Neural progenitor cell (in vitro differentiated cells): ENCODE results near the gene HMSD. TPM values are rescaled to one million over a fixed set of nuclear protein-coding genes. Genes with fewer than 3 reads are reported as not detected.

Experiments used
- DNase-seq: peaks from one replicate; pipeline ENCODE4 v3.0.0-alpha.2; 2016; ENCODE audit warnings: low spot score
- H2AFZ ChIP-seq: fragments of 200-600 bp; sonication (generic); replicated peaks from 2 replicates; pipeline ENCODE4 v1.6.1; 2016; ENCODE audit warnings: antibody characterized with exemption
- H3F3A ChIP-seq: fragments of 200-600 bp; sonication (generic); 2 replicates; pipeline ENCODE4 v1.6.1; 2016; ENCODE audit warnings: antibody characterized with exemption, low read depth
- H3K27ac ChIP-seq: fragments of 200-600 bp; sonication (generic); 2 replicates; pipeline ENCODE4 v1.5.1; 2016; ENCODE audit warnings: mild to moderate bottlenecking
- H3K27me3 ChIP-seq: fragments of 200-600 bp; sonication (generic); 2 replicates; pipeline ENCODE4 v1.6.1; 2016; ENCODE audit warnings: mild to moderate bottlenecking, moderate library complexity
- H3K36me3 ChIP-seq: fragments of 200-600 bp; sonication (generic); 2 replicates; pipeline ENCODE4 v1.5.1; 2016
- H3K4me1 ChIP-seq: fragments of 200-600 bp; sonication (generic); 2 replicates; pipeline ENCODE4 v1.6.1; 2016; ENCODE audit warnings: mixed run types
- H3K4me2 ChIP-seq: fragments of 200-600 bp; sonication (generic); 2 replicates; pipeline ENCODE4 v1.6.1; 2016
- H3K4me3 ChIP-seq: fragments of 200-600 bp; sonication (generic); 2 replicates; pipeline ENCODE4 v1.5.1; 2016
- H3K79me2 ChIP-seq: fragments of 200-600 bp; sonication (generic); 2 replicates; pipeline ENCODE4 v1.6.1; 2016; ENCODE audit warnings: low read depth
- H3K9ac ChIP-seq: fragments of 200-600 bp; sonication (generic); 2 replicates; pipeline ENCODE4 v1.6.1; 2016
- H3K9me3 ChIP-seq: fragments of 200-600 bp; sonication (generic); 2 replicates; pipeline ENCODE4 v1.5.1; 2016; ENCODE audit warnings: low read depth
- H4K20me1 ChIP-seq: fragments of 200-600 bp; sonication (generic); 2 replicates; pipeline ENCODE4 v1.6.1; 2016; ENCODE audit warnings: low read depth
- H3K27ac Mint-ChIP-seq: 3 replicates; pipeline ENCODE4 v1.8.0; 2021; ENCODE audit warnings: mixed read lengths
- H3K27me3 Mint-ChIP-seq: 2 replicates; pipeline ENCODE4 v1.8.0; 2022; ENCODE audit warnings: low read depth, mild to moderate bottlenecking, inconsistent platforms, moderate library complexity, mixed read lengths; ENCODE audit not compliant: insufficient read depth
- H3K36me3 Mint-ChIP-seq: 3 replicates; pipeline ENCODE4 v1.8.0; 2021; ENCODE audit warnings: mixed read lengths
- H3K4me1 Mint-ChIP-seq: 3 replicates; pipeline ENCODE4 v1.8.0; 2021; ENCODE audit warnings: mixed read lengths
- H3K4me3 Mint-ChIP-seq: 3 replicates; pipeline ENCODE4 v1.8.0; 2021; ENCODE audit warnings: mild to moderate bottlenecking, moderate library complexity, mixed read lengths
- H3K9me3 Mint-ChIP-seq: 3 replicates; pipeline ENCODE4 v1.8.0; 2020; ENCODE audit warnings: mixed read lengths
- CTCF ChIP-seq: fragments of 200-600 bp; sonication (generic); IDR thresholded peaks from 2 replicates; pipeline ENCODE4 v1.5.1; 2017; ENCODE audit warnings: antibody characterized with exemption, mild to moderate bottlenecking
- EZH2 ChIP-seq: fragments of 200-600 bp; sonication (generic); IDR thresholded peaks from 2 replicates; pipeline ENCODE4 v1.6.1; 2017; ENCODE audit warnings: antibody characterized with exemption, mild to moderate bottlenecking, moderate library complexity
- EZH2phosphoT487 ChIP-seq: fragments of 200-600 bp; sonication (generic); IDR thresholded peaks from 2 replicates; pipeline ENCODE4 v1.6.1; 2017; ENCODE audit warnings: antibody characterized with exemption
- total RNA-seq: library from RNA; depleted of rRNA; stranded (reverse); fragments of >200 nt; gene quantifications from 2 replicates; pipeline ENCODE4 v1.2.3, GENCODE V29; 2015; ENCODE audit warnings: low replicate concordance

The HMSD gene
- total RNA-seq, 1 donor from 2014 or later, result 0.88 TPM

- Histone ChIP-seq H3K9ac (no peak overlapping the region), H3K9me3 (no peaks in the 10 kb centered on the region), H3K4me2 (no peak overlapping the region), H3K4me1 (no peaks in the 10 kb centered on the region), H3K36me3 (no peaks in the 10 kb centered on the region), H3F3A (no peaks in the 10 kb centered on the region), H2AFZ (no peak overlapping the region), H3K27ac (no peak overlapping the region), H3K79me2 (no peaks in the 10 kb centered on the region), H4K20me1 (no peaks in the 10 kb centered on the region), H3K4me3 (no peak overlapping the region), H3K27me3 (peaks cover 17% of the 10 kb centered on the region)
- DNase-seq, result no peak
- H3K9me3 Mint-ChIP-seq, result no peaks in the 10 kb centered on the region
- H3K27me3 Mint-ChIP-seq, result peaks cover 2% of the 10 kb centered on the region
- H3K36me3 Mint-ChIP-seq, result no peaks in the 10 kb centered on the region
- H3K27ac Mint-ChIP-seq, result no peak overlapping the region
- H3K4me3 Mint-ChIP-seq, result no peak overlapping the region
- no peak for TF ChIP-seq EZH2
- H3K4me1 Mint-ChIP-seq, result peaks cover 4% of the 10 kb centered on the region
Measured at GRCh38 chr18:63981719-63982118, 32.6 kb downstream of the HMSD start.

- Mint-ChIP-seq H3K27me3 (peaks cover 2% of the 10 kb centered on the region), H3K4me1 (peaks cover 4% of the 10 kb centered on the region), H3K9me3 (no peaks in the 10 kb centered on the region), H3K4me3 (no peak overlapping the region), H3K36me3 (no peaks in the 10 kb centered on the region), H3K27ac (no peak overlapping the region)
- no peaks in the 10 kb centered on the region for H3F3A ChIP-seq
- TF ChIP-seq EZH2phosphoT487 (no peak), EZH2 (no peak), CTCF (no peak)
- H3K9me3 ChIP-seq, result no peaks in the 10 kb centered on the region
- no peak overlapping the region for H3K9ac ChIP-seq
- no peak overlapping the region for H3K27ac ChIP-seq
- no peaks in the 10 kb centered on the region for H3K79me2 ChIP-seq
- no peaks in the 10 kb centered on the region for H3K4me1 ChIP-seq
- peaks cover 13% of the 10 kb centered on the region for H3K27me3 ChIP-seq
- no peaks in the 10 kb centered on the region for H3K36me3 ChIP-seq
- no peak overlapping the region for H2AFZ ChIP-seq
- no peak for DNase-seq
- no peak overlapping the region for H3K4me2 ChIP-seq
- no peaks in the 10 kb centered on the region for H4K20me1 ChIP-seq
- H3K4me3 ChIP-seq, result no peak overlapping the region
Measured at GRCh38 chr18:63982361-63982760, 33.3 kb downstream of the HMSD start.

- Histone ChIP-seq H3K36me3 (no peaks in the 10 kb centered on the region), H3F3A (no peaks in the 10 kb centered on the region)
Measured at GRCh38 chr18:63986885-63987284, 37.8 kb downstream of the HMSD start.

GRCh38 chr18:63987743-63988142, 38.6 kb downstream of the HMSD start:
- H3K27me3 Mint-ChIP-seq, result no peaks in the 10 kb centered on the region
- no peaks in the 10 kb centered on the region for H3K9me3 Mint-ChIP-seq
- no peaks in the 10 kb centered on the region for H3K36me3 ChIP-seq
- H3K4me1 Mint-ChIP-seq, result no peaks in the 10 kb centered on the region
- no peak overlapping the region for H3K4me2 ChIP-seq
- DNase-seq, result no peak
- no peak overlapping the region for H3K4me3 Mint-ChIP-seq
- H4K20me1 ChIP-seq, result no peaks in the 10 kb centered on the region
- H3K27ac ChIP-seq, result no peak overlapping the region
- TF ChIP-seq EZH2phosphoT487, result no peak
- no peak for TF ChIP-seq EZH2
- no peak for TF ChIP-seq CTCF
- no peak overlapping the region for H3K27ac Mint-ChIP-seq
- H3K4me1 ChIP-seq, result no peaks in the 10 kb centered on the region
- no peaks in the 10 kb centered on the region for H3K27me3 ChIP-seq
- no peaks in the 10 kb centered on the region for H3K79me2 ChIP-seq
- H3K4me3 ChIP-seq, result no peak overlapping the region
- H3F3A ChIP-seq, result no peaks in the 10 kb centered on the region
- H3K9ac ChIP-seq, result no peak overlapping the region
- no peaks in the 10 kb centered on the region for H3K36me3 Mint-ChIP-seq
- no peak overlapping the region for H2AFZ ChIP-seq
- H3K9me3 ChIP-seq, result no peaks in the 10 kb centered on the region

More at GRCh38 chr18:63986885-63987284, 37.8 kb downstream of the HMSD start:
- no peak overlapping the region for H3K4me2 ChIP-seq
- Mint-ChIP-seq H3K27me3 (no peaks in the 10 kb centered on the region), H3K27ac (no peak overlapping the region), H3K4me1 (no peaks in the 10 kb centered on the region), H3K9me3 (no peaks in the 10 kb centered on the region), H3K4me3 (no peak overlapping the region), H3K36me3 (no peaks in the 10 kb centered on the region)
- no peak overlapping the region for H3K9ac ChIP-seq
- no peak for DNase-seq
- H3K79me2 ChIP-seq, result no peaks in the 10 kb centered on the region
- H3K4me3 ChIP-seq, result no peak overlapping the region
- TF ChIP-seq EZH2phosphoT487, result no peak
- no peak for TF ChIP-seq EZH2
- TF ChIP-seq CTCF, result no peak
- H4K20me1 ChIP-seq, result no peaks in the 10 kb centered on the region
- H3K27me3 ChIP-seq, result no peaks in the 10 kb centered on the region
- H3K9me3 ChIP-seq, result no peaks in the 10 kb centered on the region
- H2AFZ ChIP-seq, result no peak overlapping the region
- no peaks in the 10 kb centered on the region for H3K4me1 ChIP-seq
- no peak overlapping the region for H3K27ac ChIP-seq
